ENCODE measurements around the gene GPRC5D. TPM values are rescaled to one million over a fixed set of nuclear protein-coding genes. Genes with fewer than 3 reads are reported as not detected.

GPRC5D gene
- under 1 TPM in 2 of 3 donors, not detected in 1; 0.72 to 0.86 TPM for polyA plus RNA-seq (ENCODE audit: insufficient read length in 3 of 3)

DNA sequence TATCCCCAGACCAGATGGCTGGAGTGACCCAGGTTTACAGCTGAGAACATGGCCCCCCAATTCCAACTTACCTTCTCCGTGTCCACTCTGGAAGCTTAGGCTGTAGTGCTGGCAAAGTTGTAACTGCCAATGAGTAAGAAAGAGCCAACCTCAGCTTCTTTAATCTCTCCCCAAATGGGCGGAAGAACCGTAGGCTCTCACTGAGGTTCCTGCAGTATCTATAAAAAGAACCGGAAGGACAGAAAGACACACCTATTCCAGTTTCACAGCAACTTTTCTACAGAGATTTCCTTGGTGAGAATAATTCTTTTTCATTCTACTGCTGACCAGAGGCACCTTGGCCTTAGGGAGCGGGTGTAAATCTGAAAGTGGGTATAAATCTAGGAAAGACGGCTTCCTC, at the start of gene GPRC5D:
Gene GPRC5D, minus strand, starts transcription at position 135 of the 400 bp plus-strand sequence. CDS start 1,786 bp downstream, outside the sequence.
- DNase-seq (ENCODE audit: low read depth in 3 of 3, low spot score in 2 of 3): no peak

DNA sequence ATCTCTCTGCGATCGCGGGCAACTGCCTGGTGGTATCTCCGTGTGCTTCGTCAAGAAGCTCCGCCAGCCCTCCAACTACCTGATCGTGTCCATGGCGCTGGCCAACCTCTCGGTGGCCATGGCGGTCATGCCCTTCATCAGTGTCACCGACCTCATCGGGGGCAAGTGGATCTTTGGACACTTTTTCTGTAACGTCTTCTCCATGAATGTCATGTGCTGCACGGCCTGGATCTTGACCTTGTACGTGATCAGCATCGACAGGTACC, 49.7 kb upstream of the GPRC5D start:
- no peak for DNase-seq (ENCODE audit: low read depth in 3 of 3, low spot score in 2 of 3)

DNA sequence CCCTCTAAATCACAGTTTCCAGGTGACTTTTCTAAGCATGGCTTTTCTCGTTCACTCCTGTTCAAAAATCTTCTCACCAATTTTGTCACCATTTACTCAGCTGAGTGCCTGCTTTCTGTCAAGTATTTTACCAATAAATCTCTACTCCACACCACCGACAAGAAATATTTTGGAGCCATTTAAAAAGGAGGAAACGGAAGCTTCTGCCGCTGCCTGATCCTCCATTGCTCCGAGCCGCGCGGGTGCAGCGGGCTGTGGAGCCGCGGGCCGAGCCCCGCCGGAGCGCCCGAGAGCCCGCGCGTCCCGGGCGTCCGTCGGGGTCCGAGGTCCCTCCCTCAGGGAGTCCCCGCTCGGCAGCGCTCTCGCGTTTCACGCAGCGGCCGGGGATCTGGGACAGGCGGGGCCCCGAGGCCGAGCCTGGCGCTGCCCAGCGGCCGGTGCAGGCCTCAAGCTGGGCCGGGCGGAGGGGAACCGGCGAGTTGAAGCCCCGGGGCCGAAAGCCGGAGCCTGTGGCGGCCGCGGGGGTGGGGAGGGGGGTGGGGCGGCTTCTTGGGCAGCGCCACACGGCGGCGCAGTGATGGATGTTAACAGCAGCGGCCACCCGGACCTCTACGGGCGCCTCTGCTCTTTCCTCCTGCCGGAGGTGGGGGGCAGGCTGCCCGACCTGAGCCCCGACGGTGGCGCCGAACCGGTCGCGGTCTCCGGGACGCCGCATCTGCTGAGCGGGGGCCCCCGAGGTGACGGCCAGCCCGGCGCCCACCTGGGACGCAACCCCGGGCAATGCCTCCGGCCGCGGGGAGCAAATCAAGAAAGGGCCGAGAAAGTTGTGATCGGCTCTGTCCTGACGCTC, 49.2 kb upstream of the GPRC5D start:
- DNase-seq (ENCODE audit: low read depth in 3 of 3, low spot score in 2 of 3): peak in 1 of 3 donors; percentile 38

DNA sequence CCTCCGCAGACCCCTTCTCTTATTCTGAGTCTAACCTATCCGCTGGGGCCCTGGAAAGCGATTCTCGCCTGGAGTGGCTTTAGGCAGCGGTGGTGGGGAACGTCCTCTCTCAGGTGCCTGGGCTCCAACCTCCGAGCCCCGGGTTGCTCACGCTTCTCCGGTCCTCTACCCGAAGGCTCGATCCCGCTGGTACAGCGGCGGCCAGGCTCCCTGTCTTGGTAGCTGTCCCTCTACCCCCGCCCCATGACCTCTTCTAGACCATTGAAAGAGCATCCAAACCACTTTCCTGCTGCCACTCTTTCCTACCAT, 48.6 kb upstream of the GPRC5D start:
- no peak for DNase-seq (ENCODE audit: low read depth in 3 of 3, low spot score in 2 of 3)

DNA sequence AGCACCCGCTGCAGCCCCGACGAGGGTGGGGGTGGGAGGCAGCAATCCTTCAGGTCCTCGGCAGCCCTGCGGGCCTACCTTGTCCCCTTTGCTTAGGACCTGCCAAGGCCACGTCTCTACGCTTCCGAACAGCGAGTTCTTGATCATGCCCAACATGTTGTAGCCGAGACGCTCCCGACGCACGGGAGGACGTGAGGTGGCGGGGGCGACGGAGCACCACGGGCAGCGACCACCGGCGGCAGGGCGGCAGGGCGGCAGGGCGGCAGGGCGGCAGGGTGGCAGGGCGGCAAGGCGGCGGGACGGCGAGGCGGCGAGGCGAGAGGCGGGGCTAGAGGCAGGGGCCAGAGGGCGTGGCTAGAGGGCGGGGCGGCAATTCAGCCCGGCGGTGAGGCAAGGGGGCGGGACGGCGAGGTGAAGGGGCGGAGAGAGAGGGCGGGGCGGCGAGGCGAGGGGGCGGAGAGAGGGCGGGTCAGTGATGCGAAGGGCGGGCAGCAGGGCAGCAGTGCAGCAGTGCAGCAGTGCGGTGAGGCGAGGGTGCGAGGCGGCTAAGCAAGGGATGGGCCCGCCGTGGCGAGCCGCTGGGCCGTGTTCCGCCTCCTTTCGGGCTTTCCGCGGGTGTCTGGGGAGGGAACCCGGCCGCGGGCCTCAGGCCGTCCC, 48.1 kb upstream of the GPRC5D start, which contains the start of gene HEBP1:
Gene HEBP1, minus strand, starts transcription at position 307 of the 657 bp plus-strand sequence. Its CDS starts 151 bp downstream, at position 156.
- DNase-seq (ENCODE audit: low read depth in 3 of 3, low spot score in 2 of 3): peak in 2 of 3 donors; percentile 60 to 80

DNA sequence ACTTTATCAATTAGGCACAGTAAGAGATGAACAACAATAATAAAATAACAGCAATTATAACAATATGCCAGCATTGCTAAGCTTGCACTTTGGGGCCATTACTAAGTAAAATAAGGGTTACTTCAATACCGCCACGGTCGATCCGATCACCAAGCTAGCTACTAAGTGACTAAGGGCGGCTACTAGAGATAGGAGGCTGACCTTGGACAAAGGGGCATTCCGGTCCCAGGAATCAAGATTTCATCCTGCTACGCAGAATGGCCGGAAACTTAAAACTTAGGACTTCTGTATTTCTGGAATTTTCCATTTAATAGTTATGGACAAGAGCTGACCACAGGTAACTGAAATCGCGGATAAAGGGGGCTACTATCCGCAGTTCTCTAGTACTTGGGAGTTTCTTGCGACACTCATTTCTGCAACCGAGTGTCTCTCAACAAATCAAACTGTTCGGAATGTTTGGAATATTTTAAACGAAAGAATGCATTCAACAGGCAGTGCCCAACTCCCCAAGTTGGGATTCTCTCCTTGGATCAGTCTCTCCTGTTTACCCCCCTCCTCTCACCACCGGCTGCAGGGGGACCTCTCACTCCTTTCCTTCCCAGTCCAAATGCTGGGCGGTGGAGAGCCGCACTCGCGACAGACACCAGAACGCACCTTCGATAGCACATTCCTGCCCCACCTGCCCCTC, 47.4 kb upstream of the GPRC5D start:
- no peak for DNase-seq (ENCODE audit: low read depth in 3 of 3, low spot score in 2 of 3)

DNA sequence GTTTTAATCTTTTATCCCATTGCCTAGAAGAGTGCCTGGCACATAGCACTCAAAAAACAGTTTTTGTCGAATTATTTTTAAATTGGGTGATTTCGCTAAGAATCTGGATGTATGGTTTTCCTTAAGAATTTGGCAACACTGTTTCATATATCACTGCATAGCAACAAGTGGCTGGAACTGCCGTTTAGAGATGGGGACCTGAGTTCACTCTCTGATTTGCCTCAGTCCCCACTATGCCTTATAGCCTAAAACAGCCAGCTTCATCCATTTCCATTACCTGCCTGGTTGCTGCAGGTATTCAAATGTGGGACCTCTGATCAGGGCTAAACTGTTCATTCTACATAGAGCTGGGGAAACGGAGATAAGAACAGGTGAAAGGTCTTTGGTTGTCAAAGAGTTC, 46.3 kb upstream of the GPRC5D start:
- DNase-seq (ENCODE audit: low read depth in 3 of 3, low spot score in 2 of 3): no peak

DNA sequence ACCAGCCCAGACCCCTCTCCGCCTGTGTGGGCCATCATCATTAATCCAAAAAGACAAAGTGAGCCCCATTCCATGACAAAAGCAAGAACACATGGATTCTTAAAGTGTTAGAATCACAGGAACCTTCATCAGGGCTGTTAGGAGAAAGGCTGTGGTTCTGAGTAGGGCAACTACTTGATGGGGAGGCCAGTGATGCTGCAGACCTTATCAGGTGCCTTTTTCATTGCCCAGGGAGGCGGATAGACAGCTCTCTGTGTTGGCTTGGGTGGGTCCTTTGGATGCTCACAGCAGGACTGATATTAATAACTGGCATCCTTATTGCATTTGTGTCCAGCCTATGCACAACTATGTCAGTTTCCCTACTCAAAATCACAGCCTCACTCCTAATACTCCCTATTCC, 45.8 kb upstream of the GPRC5D start:
- DNase-seq (ENCODE audit: low read depth in 3 of 3, low spot score in 2 of 3): no peak

DNA sequence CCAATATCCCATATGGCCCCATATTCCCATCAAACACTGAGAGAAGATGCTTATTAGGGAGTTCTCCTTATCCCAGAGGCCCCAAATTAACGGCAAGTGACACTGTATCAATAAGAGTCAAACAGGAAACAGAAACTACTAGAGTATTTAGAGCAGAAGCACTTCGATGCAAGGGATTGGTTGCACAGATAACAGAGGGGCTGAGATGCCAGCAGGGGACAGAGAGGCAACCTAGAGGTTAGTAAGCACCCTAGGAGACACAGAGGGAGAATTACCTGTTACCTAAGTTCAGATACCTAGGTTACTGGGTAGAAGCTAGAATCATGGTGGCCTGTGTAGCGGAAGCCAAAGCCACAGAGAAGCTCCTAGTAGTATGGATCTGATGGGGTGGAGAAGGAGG, 45.2 kb upstream of the GPRC5D start:
- no peak for DNase-seq (ENCODE audit: low read depth in 3 of 3, low spot score in 2 of 3)

DNA sequence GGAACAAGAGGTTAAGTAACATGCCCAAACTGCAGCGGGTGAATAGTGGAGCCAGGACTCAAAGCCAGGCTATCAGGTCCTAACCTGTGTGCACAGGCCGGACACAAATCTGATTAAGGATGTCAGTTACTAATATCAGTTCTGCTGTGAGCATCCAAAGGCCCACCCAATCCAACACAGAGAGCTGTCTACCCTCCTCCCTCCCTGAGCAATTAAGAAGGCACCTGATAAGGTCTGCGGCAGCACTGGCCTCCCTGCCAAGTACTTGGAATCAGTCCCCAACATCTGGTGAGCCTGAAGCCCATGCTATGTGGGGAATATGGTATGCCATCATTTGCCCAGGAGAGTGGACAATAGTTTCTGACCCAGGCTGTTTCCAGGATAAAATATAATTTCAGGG, 44.2 kb upstream of the GPRC5D start:
- no peak for DNase-seq (ENCODE audit: low read depth in 3 of 3, low spot score in 2 of 3)

DNA sequence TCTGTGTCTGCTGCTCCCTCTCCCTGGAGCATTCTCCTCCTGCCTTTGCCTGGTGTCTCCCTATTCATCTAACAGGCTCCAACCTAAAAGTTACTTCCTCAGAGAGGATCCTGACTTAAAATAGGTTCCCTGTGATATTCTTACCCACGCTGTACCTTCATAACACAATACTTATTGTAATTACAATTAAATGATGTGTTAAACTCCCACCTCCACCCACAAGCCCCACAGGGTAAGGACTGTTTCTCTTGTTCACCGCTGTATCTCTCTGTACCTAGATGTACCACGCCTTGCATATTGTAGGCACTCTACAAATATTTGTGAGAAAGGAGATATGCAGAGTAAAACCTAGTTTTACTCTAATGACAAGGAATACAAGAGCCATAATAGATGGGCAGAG, 43.1 kb upstream of the GPRC5D start:
- no peak for DNase-seq (ENCODE audit: low read depth in 3 of 3, low spot score in 2 of 3)

DNA sequence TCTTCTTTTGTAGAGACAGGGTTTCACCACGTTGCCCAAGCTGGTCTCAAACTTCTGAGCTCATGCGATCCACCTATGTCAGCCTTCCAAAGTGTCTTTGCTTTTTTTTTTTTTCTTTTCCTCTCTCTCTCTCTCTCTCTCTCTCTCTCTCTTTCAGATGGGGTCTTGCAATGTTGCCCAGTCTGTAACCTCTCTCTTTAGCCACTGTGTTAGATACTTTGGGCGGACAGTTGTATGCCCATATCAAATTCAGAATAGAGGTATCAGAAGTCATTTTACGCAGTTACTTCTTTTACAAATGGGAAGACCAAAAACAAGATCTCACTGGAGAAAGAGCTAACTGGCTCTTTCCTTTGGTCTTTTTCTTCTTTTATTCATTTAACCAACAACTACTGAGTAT, 41.4 kb upstream of the GPRC5D start:
- no peak for DNase-seq (ENCODE audit: low read depth in 3 of 3, low spot score in 2 of 3)

DNA sequence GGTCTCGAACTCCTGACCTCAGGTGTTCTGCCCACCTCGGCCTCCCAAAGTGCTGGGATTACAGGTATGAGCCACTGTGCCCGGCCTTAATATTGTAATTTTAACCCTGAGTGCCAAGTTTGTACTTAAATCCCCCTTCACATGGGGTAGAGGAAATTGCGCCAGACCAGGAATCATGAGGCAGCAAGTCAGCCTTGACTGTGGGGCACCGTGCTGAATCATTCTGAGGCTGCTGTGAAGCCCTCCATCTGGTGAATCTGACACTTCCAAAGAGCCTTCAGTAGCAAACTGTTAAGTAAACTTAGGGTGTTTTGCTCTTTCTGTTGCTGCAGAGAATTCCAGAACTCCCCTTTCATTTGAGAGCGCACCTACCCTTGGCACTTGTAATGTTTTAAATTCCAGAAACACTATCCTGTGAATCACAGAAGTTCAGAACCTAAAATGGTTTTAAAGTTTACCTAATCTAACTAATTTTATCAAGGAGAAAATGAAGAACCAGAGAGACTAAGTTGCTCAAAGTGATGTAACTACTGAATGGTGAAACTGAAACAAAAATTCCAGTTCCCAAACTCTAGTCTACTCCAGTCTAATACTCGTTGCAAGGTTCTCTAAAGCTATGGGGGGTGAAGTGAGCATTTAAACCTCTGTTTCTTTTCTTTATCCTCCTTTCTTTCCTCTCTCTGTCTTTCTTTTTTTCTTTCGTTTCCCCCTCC, 40.6 kb upstream of the GPRC5D start:
- DNase-seq (ENCODE audit: low read depth in 3 of 3, low spot score in 2 of 3): peak in 1 of 3 donors; percentile 52

DNA sequence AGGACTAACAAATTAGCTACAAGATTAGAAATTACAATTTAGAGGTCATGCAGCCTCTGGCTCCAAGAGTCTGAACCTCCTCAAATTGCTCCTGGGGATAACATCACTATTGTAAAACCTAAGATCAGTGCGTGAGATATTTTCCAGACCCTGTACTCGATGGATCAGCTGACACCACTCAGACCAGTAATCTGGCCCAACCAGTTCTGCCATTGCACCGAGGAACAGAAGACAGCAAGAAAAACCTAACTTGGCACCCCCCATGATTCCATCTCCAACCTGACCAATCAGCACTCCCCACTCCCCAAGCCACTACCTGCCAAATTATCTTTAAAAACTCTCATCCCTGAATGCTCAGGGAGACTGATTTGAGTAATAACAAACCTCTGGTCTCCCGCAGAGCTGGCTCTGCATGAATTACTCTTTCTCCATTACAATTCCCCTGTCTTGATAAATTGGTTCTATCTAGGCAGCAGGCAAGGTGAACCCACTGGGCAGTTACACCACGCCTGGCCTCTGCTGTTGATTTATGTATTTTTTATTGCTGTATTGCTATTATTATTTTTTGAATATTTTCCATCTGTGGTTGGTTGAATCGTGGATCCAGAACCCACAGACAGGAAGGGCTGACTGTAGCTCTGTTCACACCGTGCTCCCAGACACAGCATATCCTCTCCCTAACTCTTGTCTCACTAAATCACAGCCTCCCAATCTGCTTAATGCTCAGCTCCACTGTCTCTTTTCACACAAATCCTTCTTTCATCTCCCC, 38.9 kb upstream of the GPRC5D start:
- no peak for DNase-seq (ENCODE audit: low read depth in 3 of 3, low spot score in 2 of 3)

DNA sequence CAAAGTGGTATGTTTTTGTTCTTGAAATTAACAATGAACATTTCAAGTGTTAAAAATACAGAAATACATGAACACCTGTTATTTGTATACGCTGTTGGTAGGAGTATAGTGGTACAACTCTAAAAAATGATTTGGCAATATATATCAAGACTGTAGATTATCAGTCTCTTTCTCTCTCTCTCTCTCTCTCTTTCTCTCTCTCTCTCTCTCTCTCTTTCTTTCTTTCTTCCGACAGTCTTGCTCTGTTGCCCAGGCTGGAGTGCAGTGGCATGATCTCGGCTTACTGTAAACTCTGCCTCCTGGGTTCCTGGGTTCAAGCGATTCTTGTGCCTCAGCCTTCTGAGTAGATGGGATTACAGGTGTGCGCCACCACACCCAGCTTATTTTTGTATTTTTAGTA, 35.5 kb upstream of the GPRC5D start:
- no peak for DNase-seq (ENCODE audit: low read depth in 3 of 3, low spot score in 2 of 3)

DNA sequence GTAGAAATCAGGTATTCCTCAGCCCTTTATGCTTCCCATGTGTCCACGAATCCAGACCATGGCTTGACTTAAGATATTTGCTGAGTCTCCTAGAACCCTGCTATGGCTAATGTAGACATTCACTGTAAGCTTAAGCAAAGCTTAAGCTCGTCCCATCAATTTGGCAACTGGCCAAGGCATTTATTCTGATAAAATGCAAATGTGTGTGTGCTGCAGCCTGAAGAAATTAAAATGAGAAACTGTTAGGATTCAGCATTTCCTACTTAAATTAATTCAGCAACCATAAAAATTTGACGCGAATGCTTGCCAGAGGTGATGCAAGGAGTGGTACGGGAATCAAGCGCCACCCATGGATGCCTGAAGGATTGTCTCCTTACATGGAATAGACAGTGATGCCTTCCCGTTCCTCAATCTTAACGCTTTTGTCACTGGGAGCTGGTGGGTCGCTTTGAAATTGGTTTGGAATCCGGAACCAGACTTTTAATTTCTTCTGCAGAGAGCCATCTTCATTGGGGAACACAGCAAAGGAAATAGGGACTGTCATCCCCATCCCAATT, 34.9 kb upstream of the GPRC5D start:
- no peak for DNase-seq (ENCODE audit: low read depth in 3 of 3, low spot score in 2 of 3)

DNA sequence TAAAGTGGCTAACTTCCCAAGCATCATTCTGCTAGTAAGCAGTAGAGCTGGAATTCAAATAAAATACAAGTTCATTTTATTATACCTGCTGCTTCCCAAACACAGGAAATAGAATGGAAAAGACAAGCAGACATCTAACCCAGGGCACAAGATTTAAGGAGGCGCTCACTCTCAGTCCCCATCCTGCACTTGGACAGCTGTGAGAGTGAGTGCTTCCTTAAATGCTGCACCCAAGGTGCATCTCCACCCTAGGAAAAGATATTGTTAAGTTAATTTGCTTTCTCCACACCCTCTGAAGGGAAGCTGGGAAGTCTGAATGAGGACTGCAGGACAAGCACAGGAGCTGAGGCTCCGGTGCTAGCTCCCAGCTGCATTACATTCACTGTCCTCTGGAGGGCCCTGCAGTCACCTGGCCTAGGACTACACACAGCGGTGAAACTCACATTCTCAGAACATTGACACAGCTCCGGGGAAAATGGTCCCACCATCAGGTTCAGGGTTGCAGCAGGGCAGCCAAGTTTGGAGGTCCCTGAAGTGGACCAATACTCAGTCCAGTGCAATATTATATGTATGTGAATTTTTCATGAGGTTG, 33.9 kb upstream of the GPRC5D start:
- DNase-seq (ENCODE audit: low read depth in 3 of 3, low spot score in 2 of 3): no peak

DNA sequence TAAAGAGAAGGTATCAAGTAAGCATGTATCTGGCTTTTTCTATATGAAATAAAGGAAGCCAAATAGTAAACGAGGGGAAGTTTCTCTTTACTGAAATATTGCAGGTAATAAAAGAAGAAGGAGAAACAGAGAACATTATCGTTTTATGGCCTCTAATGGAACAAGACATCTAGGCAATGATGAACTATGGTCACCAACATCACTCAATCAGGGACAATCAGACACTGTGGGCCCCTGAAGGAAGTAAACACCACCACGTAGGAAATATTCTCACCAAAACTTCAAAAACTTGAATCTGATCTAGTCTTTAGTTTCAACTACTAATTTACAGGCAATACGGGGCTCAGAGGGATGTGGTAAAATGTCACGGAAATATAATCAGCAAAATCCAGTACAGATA, 32.2 kb upstream of the GPRC5D start:
- no peak for DNase-seq (ENCODE audit: low read depth in 3 of 3, low spot score in 2 of 3)

DNA sequence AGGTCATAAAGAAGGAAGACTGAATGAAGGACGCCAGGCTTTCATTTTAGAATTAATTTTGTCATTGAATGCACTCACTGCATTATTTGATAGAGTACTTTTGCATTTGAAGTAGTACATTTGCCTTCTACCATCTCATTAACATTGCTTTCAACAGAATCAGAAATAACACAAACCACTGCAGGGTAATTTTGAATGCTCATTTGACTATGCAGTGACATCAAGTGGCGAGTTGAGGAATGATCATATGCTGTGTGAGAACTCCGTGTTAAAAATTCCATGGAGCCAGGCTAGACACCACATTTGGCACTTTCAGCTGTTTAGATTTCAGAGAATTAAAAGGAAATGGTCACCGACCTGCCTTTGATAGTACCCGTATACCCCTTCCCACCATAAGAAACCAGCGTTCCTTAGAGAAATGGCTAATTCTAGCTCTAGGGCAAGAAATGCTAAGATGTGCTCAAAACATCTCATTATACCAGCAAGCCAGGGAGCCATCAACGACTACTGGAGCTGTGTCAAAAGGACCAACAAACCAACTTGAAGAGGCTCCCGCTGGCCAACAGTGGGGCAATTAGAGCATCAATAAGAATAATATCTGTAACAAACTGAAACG, 31.6 kb upstream of the GPRC5D start:
- DNase-seq (ENCODE audit: low read depth in 3 of 3, low spot score in 2 of 3): no peak

Data from right renal cortex interstitium (tissue), 3 donors.